Ramos (cell line): ENCODE measurements around the gene SERPINB1.

ENCODE experiments used
- in situ Hi-C: fragments of 300-500 bp; cut with MboI; formaldehyde crosslinking; loops from one replicate; pipeline ENCODE4 v1.14.3; 2022; ENCODE audit warnings: low sequenced_read_pairs; ENCODE audit not compliant: unreplicated experiment

SERPINB1 gene

GRCh38 chr6:2797564-2798031 lies 44.1 kb downstream of the SERPINB1 start:
- in situ Hi-C loops = no loop called here

- in situ Hi-C loops = no loop called here
These were observed 44.8 kb downstream of the SERPINB1 start for GRCh38 chr6:2796861-2797260.

- in situ Hi-C loops = no loop called here
These were observed 45.7 kb downstream of the SERPINB1 start for GRCh38 chr6:2795956-2796355.

GRCh38 chr6:2795162-2795561 lies 46.5 kb downstream of the SERPINB1 start:
- in situ Hi-C loops = no loop called here

- in situ Hi-C loops = no loop called here
These were observed 47.4 kb downstream of the SERPINB1 start for GRCh38 chr6:2794171-2794730.

- in situ Hi-C loops = no loop called here
These were observed 48.0 kb downstream of the SERPINB1 start for GRCh38 chr6:2793534-2794151.

- in situ Hi-C loops = no loop called here
These were observed 49.1 kb downstream of the SERPINB1 start for GRCh38 chr6:2792330-2793110.

GRCh38 chr6:2791450-2791974 lies 50.2 kb downstream of the SERPINB1 start:
- in situ Hi-C loops = no loop called here

GRCh38 chr6:2790588-2791449 lies 50.8 kb downstream of the SERPINB1 start:
- in situ Hi-C loops = no loop called here

- in situ Hi-C loops = no loop called here
These were observed 55.4 kb downstream of the SERPINB1 start for GRCh38 chr6:2786269-2786668.

- in situ Hi-C loops = no loop called here
These were observed 56.7 kb downstream of the SERPINB1 start for GRCh38 chr6:2784930-2785329.

- in situ Hi-C loops = no loop called here
These were observed 57.6 kb downstream of the SERPINB1 start for GRCh38 chr6:2784061-2784460.

- in situ Hi-C loops = no loop called here
These were observed 58.3 kb downstream of the SERPINB1 start for GRCh38 chr6:2783188-2783963.

GRCh38 chr6:2782825-2783187 lies 58.9 kb downstream of the SERPINB1 start:
- in situ Hi-C loops = no loop called here

GRCh38 chr6:2782356-2782708 lies 59.3 kb downstream of the SERPINB1 start:
- in situ Hi-C loops = no loop called here
